Right lobe of liver (tissue), 4 donors: ENCODE results near the gene CRYBG3.

Experiments
- POLR2A ChIP-seq: fragments of 450-650 bp; IDR thresholded peaks from one replicate; pipeline ENCODE4 v1.6.1; 2017; ENCODE audit warnings: antibody characterized with exemption, mild to moderate bottlenecking
- TF ChIP-seq, protein P1 (sequence below), 4 donors: fragments of 200-600 bp in 3 of 4; fragments of 450-650 bp in 1 of 4; IDR thresholded peaks; one replicate each; pipeline versions ENCODE4 v1.5.1 to v1.8.0; 2016 to 2022; ENCODE audit warnings: antibody characterized with exemption in 4 of 4, mild to moderate bottlenecking in 2 of 4
- donor health status: DM: no; HTN: no; CAD: no.
- donor health status: DM: no; HTN: no; CAD: no.
- donor health status: DM: no; HTN: yes; CAD: no.

DNA sequence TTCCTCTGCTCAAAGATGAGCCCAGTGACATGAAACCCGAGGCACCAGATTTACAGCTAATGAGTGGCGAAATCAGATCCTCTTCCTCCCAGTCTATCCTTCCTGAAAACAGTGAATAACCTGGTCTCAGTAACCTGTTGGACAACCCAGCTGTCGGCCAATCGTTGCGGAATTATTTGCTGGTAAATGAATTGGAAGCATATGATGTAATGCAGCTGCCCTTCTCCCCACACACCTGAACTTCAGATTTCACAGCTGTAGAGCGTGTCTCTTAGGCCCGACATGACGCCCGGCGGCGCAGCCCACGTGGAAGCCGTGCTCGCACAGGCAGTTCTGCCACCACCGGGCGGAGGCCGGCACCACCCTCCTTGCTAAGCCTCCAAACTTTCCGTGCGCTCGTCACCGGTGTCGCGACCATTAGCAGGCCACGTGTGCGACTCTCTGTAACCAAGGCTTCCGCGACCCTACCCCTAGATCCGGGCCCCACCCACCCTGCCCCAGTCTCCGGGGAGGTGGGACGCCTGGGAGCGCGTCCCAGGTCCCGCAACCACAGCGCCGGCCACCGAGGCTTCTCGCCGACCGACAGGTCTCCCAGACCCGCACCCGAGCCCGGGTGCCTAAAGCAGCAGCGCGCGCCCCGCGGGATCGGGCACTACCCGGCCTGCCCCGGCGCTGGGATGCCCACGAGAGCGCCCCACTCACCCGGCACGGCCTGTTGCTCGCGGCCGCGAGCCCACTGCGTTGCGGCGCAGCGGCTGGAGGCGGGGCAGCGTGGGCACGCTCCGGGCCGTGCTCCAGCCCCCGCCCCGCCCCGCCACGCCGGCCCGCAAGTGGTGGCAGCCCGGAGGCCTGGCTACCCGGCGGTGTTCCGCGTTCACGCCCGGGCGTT lies 150.1 kb downstream of the CRYBG3 start, which contains the start of gene RIOX2:
- TF ChIP-seq, protein P1, sequence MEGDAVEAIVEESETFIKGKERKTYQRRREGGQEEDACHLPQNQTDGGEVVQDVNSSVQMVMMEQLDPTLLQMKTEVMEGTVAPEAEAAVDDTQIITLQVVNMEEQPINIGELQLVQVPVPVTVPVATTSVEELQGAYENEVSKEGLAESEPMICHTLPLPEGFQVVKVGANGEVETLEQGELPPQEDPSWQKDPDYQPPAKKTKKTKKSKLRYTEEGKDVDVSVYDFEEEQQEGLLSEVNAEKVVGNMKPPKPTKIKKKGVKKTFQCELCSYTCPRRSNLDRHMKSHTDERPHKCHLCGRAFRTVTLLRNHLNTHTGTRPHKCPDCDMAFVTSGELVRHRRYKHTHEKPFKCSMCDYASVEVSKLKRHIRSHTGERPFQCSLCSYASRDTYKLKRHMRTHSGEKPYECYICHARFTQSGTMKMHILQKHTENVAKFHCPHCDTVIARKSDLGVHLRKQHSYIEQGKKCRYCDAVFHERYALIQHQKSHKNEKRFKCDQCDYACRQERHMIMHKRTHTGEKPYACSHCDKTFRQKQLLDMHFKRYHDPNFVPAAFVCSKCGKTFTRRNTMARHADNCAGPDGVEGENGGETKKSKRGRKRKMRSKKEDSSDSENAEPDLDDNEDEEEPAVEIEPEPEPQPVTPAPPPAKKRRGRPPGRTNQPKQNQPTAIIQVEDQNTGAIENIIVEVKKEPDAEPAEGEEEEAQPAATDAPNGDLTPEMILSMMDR (IDR thresholded peaks at IDR 0.05): peak in 1 of 4 donors; percentile 7
- peak; percentile 78 for TF ChIP-seq POLR2A
